SK-N-SH treated with all-trans-retinoic acid at 6 μM for 48 hours (cell line): ENCODE measurements around the gene TEKT5.

Experiments used
- ARNTL ChIP-seq: fragments of 450-650 bp; formaldehyde crosslinking; IDR thresholded peaks from 2 replicates; pipeline ENCODE4 v1.5.0; 2020; ENCODE audit warnings: low read depth, mild to moderate bottlenecking, moderate library complexity, borderline replicate concordance
- CSDC2 ChIP-seq: fragments of 250-450 bp; sonication (Bioruptor Pico); IDR thresholded peaks from 2 replicates; pipeline ENCODE4 v1.5.0; 2020; ENCODE audit warnings: mild to moderate bottlenecking, moderate library complexity
- GLIS3 ChIP-seq: fragments of 250-450 bp; sonication (Bioruptor Pico); IDR thresholded peaks from 2 replicates; pipeline ENCODE4 v1.5.0; 2020; ENCODE audit warnings: mild to moderate bottlenecking, moderate library complexity
- RARB ChIP-seq: fragments of 250-450 bp; sonication (Bioruptor Pico); IDR thresholded peaks from 2 replicates; pipeline ENCODE4 v1.8.0; 2021; ENCODE audit warnings: mild to moderate bottlenecking, moderate library complexity
- TF ChIP-seq, protein P1 (sequence below): fragments of 250-450 bp; sonication (Bioruptor Pico); IDR thresholded peaks from 2 replicates; pipeline ENCODE4 v1.5.1; 2020; ENCODE audit warnings: low read depth, mild to moderate bottlenecking, moderate library complexity
- TF ChIP-seq, protein P2 (sequence below): fragments of 250-450 bp; sonication (Bioruptor Pico); IDR thresholded peaks from 2 replicates; pipeline ENCODE4 v1.8.0; 2020; ENCODE audit warnings: mild to moderate bottlenecking, moderate library complexity, borderline replicate concordance
- TF ChIP-seq, protein P3 (sequence below): fragments of 250-450 bp; sonication (Bioruptor Pico); IDR thresholded peaks from 2 replicates; pipeline ENCODE4 v1.5.1; 2021; ENCODE audit warnings: mild to moderate bottlenecking, moderate library complexity

DNA sequence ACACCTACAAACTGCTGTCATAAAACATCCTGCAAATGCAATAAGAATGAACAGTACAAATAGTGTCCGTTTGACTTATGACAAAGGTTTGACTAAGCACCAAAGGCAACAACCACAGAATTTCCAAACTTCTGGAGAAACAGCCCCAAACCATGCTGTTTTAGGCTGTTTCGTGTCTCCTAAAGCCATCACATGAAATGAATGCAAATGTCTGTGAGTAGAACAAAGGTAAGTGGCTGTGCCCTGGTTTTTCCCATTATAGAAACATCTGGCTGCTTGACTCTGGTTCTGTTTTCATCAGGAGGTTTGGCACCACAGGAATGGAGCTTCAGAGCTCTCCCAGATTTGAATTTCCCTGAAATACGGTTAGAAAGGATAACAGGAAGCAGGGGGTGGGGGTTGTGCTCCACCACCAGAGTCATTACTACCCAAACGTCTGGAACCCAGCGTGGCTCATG is 109.7 kb downstream of the TEKT5 start:
- TF ChIP-seq, protein P1, sequence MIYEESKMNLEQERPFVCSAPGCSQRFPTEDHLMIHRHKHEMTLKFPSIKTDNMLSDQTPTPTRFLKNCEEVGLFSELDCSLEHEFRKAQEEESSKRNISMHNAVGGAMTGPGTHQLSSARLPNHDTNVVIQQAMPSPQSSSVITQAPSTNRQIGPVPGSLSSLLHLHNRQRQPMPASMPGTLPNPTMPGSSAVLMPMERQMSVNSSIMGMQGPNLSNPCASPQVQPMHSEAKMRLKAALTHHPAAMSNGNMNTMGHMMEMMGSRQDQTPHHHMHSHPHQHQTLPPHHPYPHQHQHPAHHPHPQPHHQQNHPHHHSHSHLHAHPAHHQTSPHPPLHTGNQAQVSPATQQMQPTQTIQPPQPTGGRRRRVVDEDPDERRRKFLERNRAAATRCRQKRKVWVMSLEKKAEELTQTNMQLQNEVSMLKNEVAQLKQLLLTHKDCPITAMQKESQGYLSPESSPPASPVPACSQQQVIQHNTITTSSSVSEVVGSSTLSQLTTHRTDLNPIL (CRISPR knock-in tag) = no peak
- TF ChIP-seq CSDC2 (no peak), GLIS3 (no peak), ARNTL (CRISPR knock-in tag) (no peak), RARB (CRISPR knock-in tag) (no peak)
- TF ChIP-seq, protein P2, sequence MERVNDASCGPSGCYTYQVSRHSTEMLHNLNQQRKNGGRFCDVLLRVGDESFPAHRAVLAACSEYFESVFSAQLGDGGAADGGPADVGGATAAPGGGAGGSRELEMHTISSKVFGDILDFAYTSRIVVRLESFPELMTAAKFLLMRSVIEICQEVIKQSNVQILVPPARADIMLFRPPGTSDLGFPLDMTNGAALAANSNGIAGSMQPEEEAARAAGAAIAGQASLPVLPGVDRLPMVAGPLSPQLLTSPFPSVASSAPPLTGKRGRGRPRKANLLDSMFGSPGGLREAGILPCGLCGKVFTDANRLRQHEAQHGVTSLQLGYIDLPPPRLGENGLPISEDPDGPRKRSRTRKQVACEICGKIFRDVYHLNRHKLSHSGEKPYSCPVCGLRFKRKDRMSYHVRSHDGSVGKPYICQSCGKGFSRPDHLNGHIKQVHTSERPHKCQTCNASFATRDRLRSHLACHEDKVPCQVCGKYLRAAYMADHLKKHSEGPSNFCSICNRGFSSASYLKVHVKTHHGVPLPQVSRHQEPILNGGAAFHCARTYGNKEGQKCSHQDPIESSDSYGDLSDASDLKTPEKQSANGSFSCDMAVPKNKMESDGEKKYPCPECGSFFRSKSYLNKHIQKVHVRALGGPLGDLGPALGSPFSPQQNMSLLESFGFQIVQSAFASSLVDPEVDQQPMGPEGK (CRISPR knock-in tag) = no peak
- TF ChIP-seq, protein P3, sequence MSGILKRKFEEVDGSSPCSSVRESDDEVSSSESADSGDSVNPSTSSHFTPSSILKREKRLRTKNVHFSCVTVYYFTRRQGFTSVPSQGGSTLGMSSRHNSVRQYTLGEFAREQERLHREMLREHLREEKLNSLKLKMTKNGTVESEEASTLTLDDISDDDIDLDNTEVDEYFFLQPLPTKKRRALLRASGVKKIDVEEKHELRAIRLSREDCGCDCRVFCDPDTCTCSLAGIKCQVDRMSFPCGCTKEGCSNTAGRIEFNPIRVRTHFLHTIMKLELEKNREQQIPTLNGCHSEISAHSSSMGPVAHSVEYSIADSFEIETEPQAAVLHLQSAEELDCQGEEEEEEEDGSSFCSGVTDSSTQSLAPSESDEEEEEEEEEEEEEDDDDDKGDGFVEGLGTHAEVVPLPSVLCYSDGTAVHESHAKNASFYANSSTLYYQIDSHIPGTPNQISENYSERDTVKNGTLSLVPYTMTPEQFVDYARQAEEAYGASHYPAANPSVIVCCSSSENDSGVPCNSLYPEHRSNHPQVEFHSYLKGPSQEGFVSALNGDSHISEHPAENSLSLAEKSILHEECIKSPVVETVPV (CRISPR knock-in tag) = no peak
